BLaER1 treated with 17β-estradiol and CSF1 and Interleukin-3, amounts not matched to agents 10 nM and 100 nM (cell line): ENCODE results near the gene FLAD1.

ENCODE experiments used
- H3K27ac ChIP-seq, 11 experiments: shearing (Covaris generic); formaldehyde crosslinking; 2 replicates each; pipeline ENCODE4 v1.8.1; 2022
- H3K27me3 ChIP-seq, 11 experiments: shearing (Covaris generic); formaldehyde crosslinking; 2 replicates each; pipeline ENCODE4 v1.8.1; 2022
- H3K36me3 ChIP-seq, 11 experiments: shearing (Covaris generic); formaldehyde crosslinking; 2 replicates each; pipeline ENCODE4 v1.8.1; 2022
- H3K4me1 ChIP-seq, 10 experiments: shearing (Covaris generic); formaldehyde crosslinking; 2 replicates each; pipeline ENCODE4 v1.8.1; 2022
- H3K4me2 ChIP-seq, 11 experiments: shearing (Covaris generic); formaldehyde crosslinking; 2 replicates each; pipeline ENCODE4 v1.8.1; 2022
- H3K4me3 ChIP-seq, 10 experiments: shearing (Covaris generic); formaldehyde crosslinking; 2 replicates each; pipeline ENCODE4 v1.8.1; 2022
- H3K9ac ChIP-seq, 11 experiments: shearing (Covaris generic); formaldehyde crosslinking; 2 replicates each; pipeline ENCODE4 v1.8.1; 2022
- H3K9me3 ChIP-seq, 11 experiments: shearing (Covaris generic); formaldehyde crosslinking; replicated peaks in 1 of 11; 2 replicates each; pipeline ENCODE4 v1.8.1; 2022
- H4K20me1 ChIP-seq, 11 experiments: shearing (Covaris generic); formaldehyde crosslinking; 2 replicates each; pipeline ENCODE4 v1.8.1; 2022
- Cebpa-rat ChIP-seq, 11 experiments: shearing (Covaris generic); IDR thresholded peaks; 2 replicates each; pipeline ENCODE4 v1.8.1; 2022

FLAD1 gene

GRCh38 chr1:155009742-155010141, 26.6 kb downstream of the FLAD1 start:
- Histone ChIP-seq H3K4me3 (peak overlapping the region in 9 of 10 experiments; percentile 1 to 99 (median 51); a peak in 16 of 20 replicates), H3K27ac (peak overlapping the region; percentile 43 to 93 (median 86); a peak in 21 of 22 replicates), H3K9ac (peak overlapping the region; percentile 9 to 97 (median 72); a peak in 18 of 22 replicates), H3K9me3 (no peaks in the 10 kb centered on the region), H4K20me1 (peaks cover 0 to 25% (median 3%) of the 10 kb centered on the region in 11 experiments; a peak in 8 of 22 replicates), H3K4me1 (peaks cover 95 to 100% (median 100%) of the 10 kb centered on the region in 10 experiments), H3K36me3 (peaks cover 3 to 25% (median 8%) of the 10 kb centered on the region in 11 experiments; a peak in 17 of 22 replicates), H3K27me3 (no peaks in the 10 kb centered on the region), H3K4me2 (peak overlapping the region; percentile 95 to 100 (median 98))
- no peak for TF ChIP-seq Cebpa-rat (IDR thresholded peaks at IDR 0.05)

GRCh38 chr1:155010211-155010918, 27.2 kb downstream of the FLAD1 start:
- peaks cover 95 to 100% (median 100%) of the 10 kb centered on the region in 10 experiments for H3K4me1 ChIP-seq

GRCh38 chr1:155011004-155011416, 27.9 kb downstream of the FLAD1 start:
- Histone ChIP-seq H3K9ac (peak overlapping the region; percentile 41 to 97 (median 72); a peak in 21 of 22 replicates), H3K27me3 (no peaks in the 10 kb centered on the region), H3K4me1 (peaks cover 95 to 100% (median 100%) of the 10 kb centered on the region in 10 experiments), H3K4me3 (peak overlapping the region in 8 of 10 experiments; percentile 1 to 99 (median 54); a peak in 15 of 20 replicates), H3K27ac (peak overlapping the region; percentile 44 to 93 (median 86); a peak in 21 of 22 replicates), H3K36me3 (peaks cover 12 to 37% (median 18%) of the 10 kb centered on the region in 11 experiments; a peak in 17 of 22 replicates), H4K20me1 (peaks cover 0 to 38% (median 15%) of the 10 kb centered on the region in 11 experiments; a peak in 8 of 22 replicates), H3K9me3 (no peaks in the 10 kb centered on the region), H3K4me2 (peak overlapping the region; percentile 95 to 100 (median 98))
- no peak for TF ChIP-seq Cebpa-rat (IDR thresholded peaks at IDR 0.05)

More at GRCh38 chr1:155010211-155010918, 27.2 kb downstream of the FLAD1 start:
- Histone ChIP-seq H3K4me3 (peak overlapping the region in 9 of 10 experiments; percentile 1 to 99 (median 51); a peak in 17 of 20 replicates), H3K9ac (peak overlapping the region; percentile 41 to 97 (median 72); a peak in 20 of 22 replicates), H3K27me3 (no peaks in the 10 kb centered on the region), H3K4me2 (peak overlapping the region; percentile 95 to 100 (median 98)), H3K27ac (peak overlapping the region; percentile 44 to 93 (median 86)), H3K9me3 (no peaks in the 10 kb centered on the region), H4K20me1 (peaks cover 0 to 32% (median 9%) of the 10 kb centered on the region in 11 experiments; a peak in 8 of 22 replicates), H3K36me3 (peaks cover 9 to 31% (median 14%) of the 10 kb centered on the region in 11 experiments; a peak in 17 of 22 replicates)
- TF ChIP-seq Cebpa-rat (IDR thresholded peaks at IDR 0.05): no peak

- H3K36me3 ChIP-seq: peaks cover 12 to 43% (median 18%) of the 10 kb centered on the region in 11 experiments; a peak in 17 of 22 replicates
- H3K9ac ChIP-seq: peak overlapping the region; percentile 41 to 97 (median 72); a peak in 18 of 22 replicates
- peaks cover 0 to 43% (median 20%) of the 10 kb centered on the region in 11 experiments; a peak in 11 of 22 replicates for H4K20me1 ChIP-seq
- H3K4me1 ChIP-seq: peaks cover 95 to 100% (median 100%) of the 10 kb centered on the region in 10 experiments
- peak overlapping the region in 6 of 10 experiments; percentile 1 to 99 (median 62); a peak in 12 of 20 replicates for H3K4me3 ChIP-seq
- peak overlapping the region; percentile 95 to 100 (median 98) for H3K4me2 ChIP-seq
- no peaks in the 10 kb centered on the region for H3K9me3 ChIP-seq
- H3K27ac ChIP-seq: peak overlapping the region; percentile 44 to 93 (median 86); a peak in 20 of 22 replicates
- no peaks in the 10 kb centered on the region for H3K27me3 ChIP-seq
- TF ChIP-seq Cebpa-rat (IDR thresholded peaks at IDR 0.05): no peak
Measured at GRCh38 chr1:155011437-155012025, 28.4 kb downstream of the FLAD1 start.

- peaks cover 95 to 100% (median 100%) of the 10 kb centered on the region in 10 experiments for H3K4me1 ChIP-seq
- no peaks in the 10 kb centered on the region for H3K27me3 ChIP-seq
- H3K36me3 ChIP-seq: peaks cover 12 to 48% (median 18%) of the 10 kb centered on the region in 11 experiments; a peak in 17 of 22 replicates
- no peaks in the 10 kb centered on the region for H3K9me3 ChIP-seq
- peak overlapping the region in 3 of 10 experiments; percentile 18 to 96 (median 68); a peak in 4 of 20 replicates for H3K4me3 ChIP-seq
- peak overlapping the region; percentile 95 to 100 (median 98) for H3K4me2 ChIP-seq
- H3K27ac ChIP-seq: peak overlapping the region in 9 of 11 experiments; percentile 24 to 93 (median 87); a peak in 18 of 22 replicates
- no peak for TF ChIP-seq Cebpa-rat (IDR thresholded peaks at IDR 0.05)
- peak overlapping the region in 7 of 11 experiments; percentile 16 to 97 (median 37); a peak in 8 of 22 replicates for H3K9ac ChIP-seq
- H4K20me1 ChIP-seq: peaks cover 0 to 48% (median 19%) of the 10 kb centered on the region in 11 experiments; a peak in 11 of 22 replicates
Measured at GRCh38 chr1:155012026-155012546, 28.9 kb downstream of the FLAD1 start.

GRCh38 chr1:155012776-155013602, 29.8 kb downstream of the FLAD1 start:
- peak overlapping the region in 6 of 11 experiments; percentile 13 to 97 (median 30); a peak in 10 of 22 replicates for H3K9ac ChIP-seq
- H3K4me2 ChIP-seq: peak overlapping the region; percentile 95 to 100 (median 98)
- peaks cover 92 to 100% (median 99%) of the 10 kb centered on the region in 10 experiments for H3K4me1 ChIP-seq
- no peak for TF ChIP-seq Cebpa-rat (IDR thresholded peaks at IDR 0.05)
- H4K20me1 ChIP-seq: peaks cover 0 to 52% (median 11%) of the 10 kb centered on the region in 11 experiments; a peak in 11 of 22 replicates
- H3K9me3 ChIP-seq: no peaks in the 10 kb centered on the region
- peak overlapping the region in 10 of 11 experiments; percentile 3 to 93 (median 69); a peak in 15 of 22 replicates for H3K27ac ChIP-seq
- H3K36me3 ChIP-seq: peaks cover 12 to 48% (median 18%) of the 10 kb centered on the region in 11 experiments; a peak in 17 of 22 replicates
- H3K4me3 ChIP-seq: peak overlapping the region in 2 of 10 experiments; percentile 18 to 96; a peak in 3 of 20 replicates
- H3K27me3 ChIP-seq: no peaks in the 10 kb centered on the region

- H3K36me3 ChIP-seq: peaks cover 12 to 49% (median 18%) of the 10 kb centered on the region in 11 experiments; a peak in 17 of 22 replicates
- TF ChIP-seq Cebpa-rat (IDR thresholded peaks at IDR 0.05): no peak
- H3K4me2 ChIP-seq: peak overlapping the region; percentile 95 to 100 (median 98)
- H3K9ac ChIP-seq: peak overlapping the region in 9 of 11 experiments; percentile 4 to 97 (median 33); a peak in 11 of 22 replicates
- peak overlapping the region in 8 of 11 experiments; percentile 7 to 92 (median 74); a peak in 12 of 22 replicates for H3K27ac ChIP-seq
- no peaks in the 10 kb centered on the region for H3K27me3 ChIP-seq
- H3K9me3 ChIP-seq: no peaks in the 10 kb centered on the region
- H4K20me1 ChIP-seq: peaks cover 0 to 55% (median 9%) of the 10 kb centered on the region in 11 experiments; a peak in 11 of 22 replicates
- H3K4me1 ChIP-seq: peaks cover 96 to 100% (median 99%) of the 10 kb centered on the region in 10 experiments
- H3K4me3 ChIP-seq: peak overlapping the region in 1 of 10 experiments; percentile 44; a peak in 2 of 20 replicates
Measured at GRCh38 chr1:155013632-155014031, 30.5 kb downstream of the FLAD1 start.
